ENCODE results near the gene BTK.

Gene BTK

GRCh38 chrX:101416691-101417090 is 30.7 kb upstream of the BTK start:
- TF ChIP-seq CTCF (conservative IDR thresholded peaks at IDR 0.05) = no peak
- no peak overlapping the region for H3K27ac ChIP-seq

- peak overlapping the region; percentile 19; the same call in 1 of the 2 replicates for H3K27ac ChIP-seq
- TF ChIP-seq CTCF (conservative IDR thresholded peaks at IDR 0.05) = peak; percentile 67
Measured at GRCh38 chrX:101415180-101416145, 29.5 kb upstream of the BTK start.

GRCh38 chrX:101411984-101412383 is 26.0 kb upstream of the BTK start:
- TF ChIP-seq CTCF (conservative IDR thresholded peaks at IDR 0.05) = no peak
- no peak overlapping the region for H3K27ac ChIP-seq

GRCh38 chrX:101410461-101410860 is 24.5 kb upstream of the BTK start:
- no peak for TF ChIP-seq CTCF (conservative IDR thresholded peaks at IDR 0.05)
- no peak overlapping the region for H3K27ac ChIP-seq

GRCh38 chrX:101409043-101409442 is 23.1 kb upstream of the BTK start:
- 0 out of 2 replicates have a peak overlapping the region, but pooled peaks have one; percentile 55 for H3K27ac ChIP-seq
- TF ChIP-seq CTCF (conservative IDR thresholded peaks at IDR 0.05) = no peak

- H3K27ac ChIP-seq = peak overlapping the region; percentile 55
- TF ChIP-seq CTCF (conservative IDR thresholded peaks at IDR 0.05) = no peak
Measured at GRCh38 chrX:101408532-101408841, 22.5 kb upstream of the BTK start.

- H3K27ac ChIP-seq = peak within 1 kb of the TSS; percentile 55
Measured at GRCh38 chrX:101407748-101408531, 21.9 kb upstream of the BTK start, which contains the start of the genes GLA and HNRNPH2. Gene GLA, minus strand, starts transcription at chrX:101407925. Its CDS starts 22 bp downstream, at chrX:101407903. Gene HNRNPH2, plus strand, starts transcription at chrX:101408222. Its CDS starts 3,767 bp downstream, at chrX:101411989.

More at GRCh38 chrX:101407748-101408531, 21.9 kb upstream of the BTK start, which contains the start of the genes GLA and HNRNPH2:
- TF ChIP-seq CTCF (conservative IDR thresholded peaks at IDR 0.05) = no peak

All from VCaP (cell line).